Umbilical cord (tissue), 2 donors: ENCODE data around the gene VARS1. TPM values are rescaled to one million over a fixed set of nuclear protein-coding genes. Genes with fewer than 3 reads are reported as not detected.
A peak's percentile ranks its signal among the peaks of the same experiment; 100 is the strongest.
"Not testable (repeated sequence)": the region's sequence is repeated elsewhere in the genome, so short reads cannot be mapped to it uniquely, and the experiment has no call there.

ENCODE experiments used
- DNase-seq: peaks from one replicate; pipeline ENCODE4 v3.0.0-alpha.2; 2015; ENCODE audit warnings: low spot score
- total RNA-seq: library from RNA; depleted of rRNA; stranded (reverse); fragments of >200 nt; gene quantifications from one replicate; pipeline ENCODE4 v1.2.3, GENCODE V29; 2014; ENCODE audit warnings: low replicate concordance; ENCODE audit not compliant: insufficient read depth

VARS1 gene
- 18.8 TPM for total RNA-seq

DNA sequence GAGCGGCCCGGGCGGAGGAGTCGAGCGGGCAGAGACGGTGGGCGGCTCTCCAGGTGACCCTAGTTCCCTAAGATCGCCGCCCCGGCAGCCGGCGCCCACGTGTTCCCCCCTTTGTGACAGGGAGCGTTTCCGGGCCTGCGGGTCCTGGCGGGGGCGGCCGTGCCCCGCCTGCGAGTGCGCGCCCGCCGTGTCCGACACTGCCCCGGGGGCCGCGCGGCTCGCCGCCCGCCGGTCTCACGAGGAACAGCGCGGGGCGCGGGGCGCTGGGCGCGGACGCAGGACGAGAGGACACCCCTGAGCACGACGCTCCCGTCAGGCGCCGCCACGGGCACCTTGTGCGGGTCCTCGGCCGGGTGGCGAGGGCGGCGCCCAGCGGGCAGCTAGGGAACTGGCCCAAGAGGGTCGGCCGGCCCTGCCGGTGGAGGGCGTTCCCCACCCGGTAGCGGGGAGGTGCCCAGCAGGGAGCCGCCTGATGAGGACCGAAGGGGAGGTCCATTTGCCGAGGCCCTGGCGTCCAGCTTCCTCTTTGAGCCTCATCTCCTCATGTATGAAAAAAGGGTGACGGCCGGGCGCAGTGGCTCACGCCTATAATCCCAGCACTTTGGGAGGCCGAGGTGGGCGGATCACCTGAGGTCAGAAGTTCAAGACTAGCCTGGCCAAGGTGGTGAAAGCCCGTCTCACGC, at the start of gene VARS1:
VARS1 (minus strand) TSS at position 137 of the 683 bp plus-strand sequence. CDS start 535 bp downstream, outside the sequence.
- peak; percentile 91 for DNase-seq

GRCh38 chr6:31844507-31844906, 49.0 kb upstream of the VARS1 start:
- no peak for DNase-seq

DNA sequence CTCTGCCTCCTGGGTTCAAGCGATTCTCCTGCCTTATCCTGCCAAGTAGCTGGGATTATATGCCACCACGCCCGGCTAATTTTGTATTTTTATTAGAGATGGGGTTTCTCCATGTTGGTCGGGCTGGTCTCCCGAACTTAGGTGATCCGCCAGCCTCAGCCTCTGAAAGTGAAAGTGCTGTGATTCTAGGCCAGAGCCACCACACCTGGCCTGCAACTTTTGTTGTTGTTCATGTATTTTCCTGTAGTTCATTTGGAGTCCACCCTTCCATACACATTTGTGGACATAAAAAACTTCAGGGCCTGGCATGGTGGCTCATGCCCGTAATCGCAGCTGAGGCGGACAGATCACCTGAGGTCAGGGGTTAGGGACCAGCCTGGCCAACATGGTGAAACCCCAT, 46.5 kb upstream of the VARS1 start:
- DNase-seq, result no peak

DNA sequence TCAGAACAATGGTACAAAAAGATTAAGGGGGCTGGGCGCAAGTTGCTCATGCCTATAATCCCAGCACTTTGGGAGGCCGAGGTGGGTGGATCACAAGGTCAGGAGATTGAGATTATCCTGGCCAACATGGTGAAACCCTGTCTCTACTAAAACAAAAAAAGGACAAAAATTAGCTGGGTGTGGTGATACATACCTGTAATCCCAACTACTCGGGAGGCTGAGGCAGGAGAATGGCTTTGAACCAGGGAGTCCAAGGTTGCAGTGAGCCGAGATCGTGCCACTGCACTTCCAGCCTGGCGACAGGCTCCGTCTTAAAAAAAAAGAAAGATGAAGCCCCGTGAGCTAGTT, 44.2 kb upstream of the VARS1 start:
- DNase-seq, result not testable (repeated sequence)

- DNase-seq, result no peak
Measured at GRCh38 chr6:31838968-31839367, 43.4 kb upstream of the VARS1 start.

- DNase-seq, result not testable (repeated sequence)
Measured at GRCh38 chr6:31838114-31838553, 42.6 kb upstream of the VARS1 start.

- DNase-seq, result no peak
Measured at GRCh38 chr6:31837369-31838113, 42.0 kb upstream of the VARS1 start.

DNA sequence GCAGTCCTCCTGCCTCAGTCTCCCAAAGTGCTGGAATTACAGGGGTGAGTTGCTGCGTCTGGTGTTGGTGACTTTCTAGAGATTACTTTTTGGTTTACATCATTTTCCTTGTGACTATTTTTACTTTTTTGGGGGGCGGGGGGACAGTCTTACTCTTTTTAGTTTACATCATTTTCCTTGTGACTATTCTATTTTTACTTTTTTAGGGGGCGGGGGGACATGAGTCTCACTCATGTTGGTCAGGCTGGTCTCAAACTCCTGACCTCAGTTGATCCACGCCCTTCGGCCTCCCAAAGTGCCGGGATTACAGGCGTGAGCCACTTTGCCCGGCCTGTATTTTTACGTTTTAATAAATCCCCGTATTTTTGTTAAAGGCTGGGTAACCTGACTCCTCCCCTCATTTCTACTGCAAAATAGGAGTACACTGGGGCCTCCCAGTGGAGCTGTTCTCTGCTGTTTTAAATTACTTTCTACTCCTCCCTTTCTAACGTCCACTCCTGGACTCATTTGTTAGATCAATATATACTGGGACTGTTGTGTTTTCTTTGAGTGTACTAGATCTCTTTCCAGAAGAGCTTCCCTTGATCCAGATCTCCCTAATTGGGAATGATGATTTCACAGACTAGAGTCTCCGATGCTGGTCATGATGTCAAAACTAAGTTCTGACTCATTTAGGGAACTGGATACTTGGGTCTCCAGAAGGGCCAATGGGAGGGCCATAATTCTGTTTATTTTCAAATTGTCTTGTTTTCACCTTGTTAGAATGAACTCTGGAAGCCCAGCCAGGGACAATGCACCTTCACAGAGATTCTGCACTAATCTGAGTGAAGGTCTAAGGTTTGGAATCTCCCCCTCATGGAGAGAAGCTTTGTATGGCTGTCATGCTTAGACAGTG, 41.2 kb upstream of the VARS1 start:
- no peak for DNase-seq

GRCh38 chr6:31836047-31836473, 40.5 kb upstream of the VARS1 start:
- no peak for DNase-seq

- DNase-seq, result peak; percentile 92
Measured at GRCh38 chr6:31834367-31835250, 39.1 kb upstream of the VARS1 start.

DNA sequence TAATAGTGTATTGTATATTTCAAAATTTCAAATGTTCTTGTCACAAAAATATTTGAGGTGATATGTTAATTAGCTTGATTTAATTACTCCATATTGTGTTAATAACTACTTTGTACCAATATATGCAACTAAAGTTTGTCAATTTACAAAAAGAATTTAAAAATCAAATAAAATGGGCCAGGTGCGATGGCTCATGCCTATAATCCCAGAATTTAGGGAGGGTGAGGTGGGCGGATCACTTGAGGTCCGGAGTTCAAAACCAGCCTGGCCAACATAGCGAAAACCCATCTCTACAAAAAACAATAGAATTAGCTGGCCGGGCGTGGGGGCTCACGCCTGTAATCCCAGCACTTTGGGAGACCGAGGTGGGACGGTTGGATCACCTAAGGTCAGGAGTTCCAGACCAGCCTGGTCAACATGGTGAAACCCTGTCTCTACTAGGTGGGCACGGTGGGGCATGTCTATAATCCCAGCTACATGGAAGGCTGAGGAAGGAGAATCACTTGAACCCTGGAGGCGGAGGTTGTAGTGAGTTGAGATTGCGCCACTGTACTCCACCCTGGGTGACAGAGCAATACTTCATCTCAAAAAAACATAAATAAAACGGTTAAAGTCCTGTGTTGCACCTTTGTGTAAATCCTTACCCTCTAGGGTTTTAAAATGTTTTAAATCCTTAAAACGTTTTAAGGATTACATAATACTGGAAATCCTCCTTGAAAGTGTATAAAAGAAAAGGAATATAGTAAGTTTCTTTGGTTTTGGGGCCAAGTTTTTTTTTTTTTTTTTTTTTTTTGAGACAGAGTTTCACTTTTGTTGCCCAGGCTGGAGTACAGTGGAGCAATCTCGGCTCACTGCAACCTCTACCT, 36.0 kb upstream of the VARS1 start:
- no peak for DNase-seq

DNA sequence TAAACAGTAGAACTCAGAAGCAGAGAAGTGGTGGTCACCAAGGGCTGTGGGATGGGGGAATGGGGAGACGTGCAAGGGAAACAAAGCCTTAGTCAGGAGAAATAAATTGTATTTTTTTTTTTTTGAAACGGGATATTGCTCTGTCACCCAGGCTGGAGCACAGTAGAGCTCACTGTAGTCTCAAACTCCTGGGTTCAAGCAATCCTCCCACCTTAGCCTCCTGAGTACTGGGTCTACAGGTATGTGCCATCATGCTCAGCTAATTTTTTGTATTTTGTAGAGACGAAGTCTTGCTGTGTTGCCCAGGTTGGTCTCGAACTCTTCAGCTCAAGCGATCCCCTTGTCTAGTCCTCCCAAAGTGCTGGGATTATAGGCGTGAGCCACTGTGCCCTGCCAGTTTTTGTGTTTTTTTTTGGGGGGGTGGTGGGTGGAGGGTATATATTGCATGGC, 35.4 kb upstream of the VARS1 start:
- DNase-seq, result no peak

DNA sequence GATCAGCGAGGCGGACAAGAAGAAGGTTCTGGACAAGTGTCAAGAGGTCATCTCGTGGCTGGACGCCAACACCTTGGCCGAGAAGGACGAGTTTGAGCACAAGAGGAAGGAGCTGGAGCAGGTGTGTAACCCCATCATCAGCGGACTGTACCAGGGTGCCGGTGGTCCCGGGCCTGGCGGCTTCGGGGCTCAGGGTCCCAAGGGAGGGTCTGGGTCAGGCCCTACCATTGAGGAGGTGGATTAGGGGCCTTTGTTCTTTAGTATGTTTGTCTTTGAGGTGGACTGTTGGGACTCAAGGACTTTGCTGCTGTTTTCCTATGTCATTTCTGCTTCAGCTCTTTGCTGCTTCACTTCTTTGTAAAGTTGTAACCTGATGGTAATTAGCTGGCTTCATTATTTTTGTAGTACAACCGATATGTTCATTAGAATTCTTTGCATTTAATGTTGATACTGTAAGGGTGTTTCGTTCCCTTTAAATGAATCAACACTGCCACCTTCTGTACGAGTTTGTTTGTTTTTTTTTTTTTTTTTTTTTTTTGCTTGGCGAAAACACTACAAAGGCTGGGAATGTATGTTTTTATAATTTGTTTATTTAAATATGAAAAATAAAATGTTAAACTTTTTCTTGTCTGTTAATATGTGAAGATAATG, 34.2 kb upstream of the VARS1 start:
- DNase-seq, result peak; percentile 75

- DNase-seq, result peak; percentile 100
Measured at GRCh38 chr6:31827286-31828079, 31.9 kb upstream of the VARS1 start, which contains the start of gene HSPA1B. TSS of gene HSPA1B (plus strand) at chr6:31827738. CDS start at chr6:31827951, 213 bp downstream.

DNA sequence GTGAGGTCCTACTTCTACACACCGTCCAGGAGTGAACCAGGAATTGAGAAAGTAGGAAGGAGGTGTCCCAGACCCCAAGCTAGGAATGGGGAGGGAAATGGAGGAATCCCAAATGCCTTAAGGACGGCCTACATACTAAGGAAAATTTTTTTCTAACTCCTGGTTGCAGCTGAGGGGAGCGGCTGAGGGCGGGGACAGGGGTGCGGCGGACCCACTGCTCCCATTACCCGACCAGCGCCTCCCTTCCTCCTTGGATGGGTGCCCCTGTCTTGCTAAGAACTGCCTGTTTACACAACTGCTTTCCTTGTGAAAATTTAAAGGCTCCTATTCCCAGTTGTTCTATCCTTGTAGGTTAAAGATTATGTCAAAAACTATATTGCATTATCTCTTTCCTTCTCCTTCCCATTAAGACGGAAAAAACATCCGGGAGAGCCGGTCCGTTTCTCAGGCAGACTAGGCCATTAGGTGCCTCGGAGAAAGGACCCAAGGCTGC, 31.3 kb upstream of the VARS1 start:
- peak; percentile 96 for DNase-seq

- no peak for DNase-seq
Measured at GRCh38 chr6:31825553-31825952, 30.0 kb upstream of the VARS1 start.

- DNase-seq, result not testable (repeated sequence)
Measured at GRCh38 chr6:31823592-31824196, 28.1 kb upstream of the VARS1 start.
